D721Med (cell line): ENCODE results near the gene ROCK2.

ENCODE experiments used
- DNase-seq: peaks from one replicate; pipeline ENCODE4 v3.0.0; 2011; ENCODE audit warnings: low spot score; ENCODE audit not compliant: insufficient read length
- FAIRE-seq: peaks from 2 replicates; lab custom pipeline; 2011; peaks lifted over from hg19 to GRCh38; lab: Jason Lieb, UNC
- CTCF ChIP-seq: IDR thresholded peaks from 2 replicates; pipeline ENCODE4 v1.5.1; 2012; ENCODE audit warnings: mild to moderate bottlenecking, control low read depth; ENCODE audit not compliant: insufficient read depth; ENCODE audit errors: missing control alignments

The ROCK2 gene

DNA sequence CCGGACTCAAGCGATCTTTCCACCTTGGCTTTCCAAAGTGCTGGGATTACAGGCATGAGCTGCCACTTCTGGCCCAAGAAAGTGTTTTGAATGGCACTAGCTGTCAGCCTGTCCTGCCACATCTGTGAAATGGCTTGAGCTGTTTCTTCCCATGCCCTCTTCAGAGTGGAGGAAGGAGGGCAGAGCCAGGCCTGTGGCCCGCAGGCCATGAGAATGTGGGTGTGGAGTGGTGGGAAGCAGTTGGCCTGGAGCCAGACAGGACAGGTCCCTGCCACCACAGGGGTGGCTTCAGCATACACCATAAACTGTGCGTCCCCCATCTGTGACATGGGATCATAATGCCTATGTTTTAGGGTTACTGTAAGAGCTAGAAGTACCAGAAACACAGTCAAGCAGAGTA is 182.7 kb downstream of the ROCK2 start:
- no peak for DNase-seq
- no peak for TF ChIP-seq CTCF
- FAIRE-seq, result no peak

GRCh38 chr2:11160731-11161455 is 183.5 kb downstream of the ROCK2 start:
- TF ChIP-seq CTCF, result no peak
- no peak for DNase-seq
- no peak for FAIRE-seq

DNA sequence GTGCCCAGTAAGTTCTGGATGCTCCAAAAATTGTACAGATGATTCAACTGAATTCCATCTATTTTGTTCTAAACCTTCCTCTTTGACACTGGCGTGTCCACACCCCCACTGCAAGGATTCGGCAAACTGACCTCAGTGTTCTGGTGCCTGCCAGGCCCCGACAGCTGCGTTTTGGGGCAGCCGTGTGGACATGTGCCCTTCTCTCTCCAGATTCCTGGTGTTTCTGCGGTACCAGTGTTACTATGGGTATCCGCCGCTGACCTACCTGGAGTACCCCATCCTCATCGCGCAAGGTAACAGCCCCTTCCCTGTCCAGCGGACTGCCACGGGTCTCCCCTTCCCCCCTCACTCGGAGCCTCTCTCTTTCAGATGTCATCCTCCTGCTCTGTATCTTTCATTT is 184.2 kb downstream of the ROCK2 start:
- no peak for TF ChIP-seq CTCF
- FAIRE-seq, result no peak
- DNase-seq, result no peak

DNA sequence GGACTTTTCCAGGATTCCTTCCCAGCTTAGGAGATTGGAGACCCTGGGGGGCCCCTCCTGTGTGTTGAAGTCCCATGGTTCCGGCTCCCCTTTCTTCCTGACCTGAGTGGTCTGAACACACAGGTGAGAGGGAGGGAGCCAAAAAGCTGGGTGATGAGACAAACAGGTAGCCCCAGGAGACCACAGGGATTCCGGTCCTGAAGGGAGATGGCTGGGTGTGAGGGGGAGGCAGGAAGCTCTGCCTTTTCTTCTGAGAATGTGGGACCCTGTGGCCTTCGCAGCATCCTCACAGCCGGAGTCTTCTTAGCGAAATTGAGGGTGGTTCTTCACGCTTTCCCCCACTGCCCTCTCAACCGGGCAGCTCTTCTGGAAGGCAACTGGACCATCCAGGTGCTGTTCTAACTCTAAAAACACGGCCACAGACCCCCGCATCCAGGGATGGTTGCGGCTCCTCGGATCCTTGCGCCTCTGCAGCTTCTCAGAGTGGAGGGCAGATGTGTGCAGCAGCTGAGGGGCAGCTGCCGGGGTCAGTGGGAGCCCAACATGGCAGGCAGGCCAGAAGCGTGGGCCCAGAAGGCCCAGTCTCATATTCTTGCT is 184.8 kb downstream of the ROCK2 start:
- TF ChIP-seq CTCF, result no peak

GRCh38 chr2:11158916-11159573 is 185.4 kb downstream of the ROCK2 start:
- no peak for TF ChIP-seq CTCF
- no peak for DNase-seq
- FAIRE-seq, result no peak

More for the DNA sequence above, 184.8 kb downstream of the ROCK2 start:
- no peak for DNase-seq
- FAIRE-seq, result no peak

DNA sequence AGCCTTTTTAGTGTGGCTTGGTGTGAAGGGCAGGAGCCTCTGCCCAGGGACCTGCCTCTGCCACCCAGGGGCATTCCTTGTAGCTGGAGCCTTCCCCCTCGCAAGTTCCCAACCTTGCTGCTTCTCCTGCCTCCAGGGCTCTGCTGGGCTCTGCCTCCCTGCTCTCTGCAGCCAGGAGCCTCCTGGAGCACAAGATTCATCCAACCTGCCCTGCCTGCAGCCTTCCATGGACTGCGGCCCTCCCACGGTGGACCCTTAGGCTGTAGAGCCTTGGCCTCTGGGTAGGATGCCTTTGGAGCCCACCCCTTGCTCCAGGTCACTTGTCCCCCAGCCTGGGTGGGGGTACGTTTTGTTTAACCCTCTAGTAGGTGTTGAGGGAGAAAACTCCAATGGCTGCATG is 186.7 kb downstream of the ROCK2 start:
- TF ChIP-seq CTCF, result no peak
- no peak for DNase-seq
- FAIRE-seq, result no peak
